Fibroblast of villous mesenchyme (primary cell): Measurements from ENCODE around the gene TMEM45A. TPM values are rescaled to one million over a fixed set of nuclear protein-coding genes. Genes with fewer than 3 reads are reported as not detected.

Experiments used
- DNase-seq: peaks from one replicate; pipeline ENCODE4 v3.0.0-alpha.2; 2010; ENCODE audit warnings: low read depth
- H3K4me3 ChIP-seq: 2 replicates; pipeline ENCODE4 v1.5.1; 2011; ENCODE audit warnings: low read depth, mild to moderate bottlenecking, low read length
- total RNA-seq: library from RNA; depleted of rRNA; stranded (reverse); fragments of >200 nt; gene quantifications from 2 replicates; pipeline ENCODE4 v1.2.3, GENCODE V29; 2012
- TF ChIP-seq, protein P1 (sequence below): IDR thresholded peaks from 2 replicates; pipeline ENCODE4 v1.5.1; 2012; ENCODE audit warnings: low read depth, mild to moderate bottlenecking, low read length; ENCODE audit not compliant: insufficient read depth

The TMEM45A gene
- total RNA-seq, 1 donor: 53.1 TPM

DNA sequence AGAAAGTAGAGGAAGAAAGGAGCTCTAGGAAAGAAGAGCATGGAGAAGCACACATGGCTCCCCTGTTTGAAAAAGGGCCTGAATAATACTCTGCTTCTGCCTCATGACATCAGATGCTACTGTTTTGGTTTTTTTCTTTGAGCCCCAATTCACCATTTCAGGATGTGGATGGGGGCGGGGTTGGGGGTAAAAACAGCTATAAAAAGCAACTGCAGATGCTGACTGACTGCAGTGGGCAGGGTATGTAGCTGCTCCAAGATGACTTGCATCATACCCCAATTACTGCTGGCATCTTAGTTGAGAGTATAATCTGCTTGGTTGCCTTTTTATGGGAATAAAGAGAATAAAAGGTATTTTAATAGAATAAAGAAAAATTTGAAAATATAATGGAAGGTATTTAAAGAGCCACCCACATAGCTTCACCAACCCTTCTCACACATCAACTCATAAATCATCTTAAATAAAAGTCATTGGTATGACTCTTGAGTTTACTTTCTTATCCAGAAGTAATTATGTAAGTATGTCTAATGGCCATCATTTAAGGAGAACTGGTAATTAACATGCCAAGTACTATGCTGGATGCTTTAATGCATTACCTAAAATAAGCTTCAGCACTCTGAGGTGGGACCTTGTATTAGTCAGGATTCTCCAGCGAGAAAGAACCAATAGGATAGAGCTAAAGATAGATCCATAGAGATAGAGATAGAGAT is 36.4 kb upstream of the TMEM45A start:
- no peak for DNase-seq
- TF ChIP-seq, protein P1, sequence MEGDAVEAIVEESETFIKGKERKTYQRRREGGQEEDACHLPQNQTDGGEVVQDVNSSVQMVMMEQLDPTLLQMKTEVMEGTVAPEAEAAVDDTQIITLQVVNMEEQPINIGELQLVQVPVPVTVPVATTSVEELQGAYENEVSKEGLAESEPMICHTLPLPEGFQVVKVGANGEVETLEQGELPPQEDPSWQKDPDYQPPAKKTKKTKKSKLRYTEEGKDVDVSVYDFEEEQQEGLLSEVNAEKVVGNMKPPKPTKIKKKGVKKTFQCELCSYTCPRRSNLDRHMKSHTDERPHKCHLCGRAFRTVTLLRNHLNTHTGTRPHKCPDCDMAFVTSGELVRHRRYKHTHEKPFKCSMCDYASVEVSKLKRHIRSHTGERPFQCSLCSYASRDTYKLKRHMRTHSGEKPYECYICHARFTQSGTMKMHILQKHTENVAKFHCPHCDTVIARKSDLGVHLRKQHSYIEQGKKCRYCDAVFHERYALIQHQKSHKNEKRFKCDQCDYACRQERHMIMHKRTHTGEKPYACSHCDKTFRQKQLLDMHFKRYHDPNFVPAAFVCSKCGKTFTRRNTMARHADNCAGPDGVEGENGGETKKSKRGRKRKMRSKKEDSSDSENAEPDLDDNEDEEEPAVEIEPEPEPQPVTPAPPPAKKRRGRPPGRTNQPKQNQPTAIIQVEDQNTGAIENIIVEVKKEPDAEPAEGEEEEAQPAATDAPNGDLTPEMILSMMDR: no peak
- no peak overlapping the region for H3K4me3 ChIP-seq

DNA sequence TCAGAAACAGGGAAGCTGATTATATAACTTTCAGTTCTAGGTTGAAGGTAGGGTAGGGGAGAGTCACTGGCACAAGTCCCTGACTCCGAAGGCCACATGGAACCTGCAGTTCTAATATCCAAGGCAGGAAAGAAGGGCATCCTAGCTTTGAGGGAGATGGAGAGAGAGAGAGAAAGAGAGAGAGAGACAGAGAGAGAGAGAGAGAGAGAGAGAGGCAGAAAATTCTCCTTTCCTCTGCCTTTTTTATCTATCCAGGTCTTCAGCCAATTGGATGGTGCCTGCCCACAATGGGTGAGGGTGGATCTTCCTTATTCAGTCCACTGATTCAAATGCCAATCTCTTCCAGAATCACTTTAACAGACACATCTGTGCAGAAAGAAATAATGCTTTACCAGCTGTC is 35.7 kb upstream of the TMEM45A start:
- DNase-seq: no peak
- TF ChIP-seq, protein P1: no peak
- no peak overlapping the region for H3K4me3 ChIP-seq

DNA sequence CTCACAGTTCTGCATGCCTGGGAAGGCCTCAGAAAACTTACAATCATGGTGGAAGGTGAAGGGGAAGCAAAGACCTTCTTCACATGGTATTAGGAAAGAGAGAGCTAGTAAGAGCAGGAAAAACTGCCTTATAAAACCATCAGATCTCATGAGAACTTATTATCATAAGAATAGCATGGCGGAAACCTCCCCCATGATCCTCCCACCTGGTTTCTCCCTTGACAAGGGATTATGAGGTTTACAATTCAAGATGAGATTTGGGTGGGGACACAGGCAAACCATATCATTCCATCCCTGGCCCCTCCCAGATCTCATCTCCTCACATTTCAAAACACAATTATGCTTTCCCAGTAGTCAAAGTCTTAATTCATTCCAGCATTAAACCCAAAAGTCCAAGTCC is 34.6 kb upstream of the TMEM45A start:
- no peak overlapping the region for H3K4me3 ChIP-seq
- TF ChIP-seq, protein P1: no peak
- no peak for DNase-seq

DNA sequence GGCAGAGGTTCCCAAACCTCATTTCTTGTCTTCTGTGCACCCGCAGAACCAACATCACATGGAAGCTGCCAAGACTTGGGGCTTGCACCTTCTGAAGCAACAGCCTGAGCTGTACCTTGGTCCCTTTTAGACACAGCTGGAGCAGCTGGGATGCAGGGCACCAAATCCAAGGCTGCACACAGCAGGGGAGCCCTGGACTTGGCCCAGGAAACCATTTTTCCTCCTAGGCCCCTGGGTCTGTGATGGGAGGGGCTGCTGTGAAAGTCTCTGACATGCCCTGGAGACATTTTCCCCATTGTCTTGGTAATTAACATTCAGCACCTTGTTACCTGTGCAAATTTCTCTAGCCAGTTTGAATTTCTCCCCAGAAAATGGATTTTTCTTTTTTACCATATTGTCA is 33.6 kb upstream of the TMEM45A start:
- H3K4me3 ChIP-seq: no peak overlapping the region
- TF ChIP-seq, protein P1: no peak
- DNase-seq: no peak

DNA sequence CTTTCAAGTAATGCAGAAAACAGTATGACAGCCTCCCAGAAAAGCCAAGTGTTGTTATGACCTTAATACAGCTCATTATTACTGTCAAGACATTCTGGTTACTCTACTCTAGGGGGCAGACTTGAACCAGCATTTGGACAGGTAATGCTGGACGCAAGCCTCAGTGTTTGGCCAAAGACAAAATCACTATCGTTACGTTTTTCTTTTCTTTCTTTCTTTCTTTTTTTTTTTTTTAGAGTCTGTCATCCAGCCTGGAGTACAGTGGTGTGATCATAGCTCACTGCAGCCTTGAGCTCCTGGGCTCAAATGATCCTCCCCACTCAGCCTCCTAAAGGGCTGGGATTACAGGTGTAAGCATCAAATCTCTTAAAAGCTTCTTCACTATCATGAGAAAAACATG is 29.4 kb upstream of the TMEM45A start:
- TF ChIP-seq, protein P1: peak; percentile 78
- DNase-seq: peak; percentile 78
- no peak overlapping the region for H3K4me3 ChIP-seq

DNA sequence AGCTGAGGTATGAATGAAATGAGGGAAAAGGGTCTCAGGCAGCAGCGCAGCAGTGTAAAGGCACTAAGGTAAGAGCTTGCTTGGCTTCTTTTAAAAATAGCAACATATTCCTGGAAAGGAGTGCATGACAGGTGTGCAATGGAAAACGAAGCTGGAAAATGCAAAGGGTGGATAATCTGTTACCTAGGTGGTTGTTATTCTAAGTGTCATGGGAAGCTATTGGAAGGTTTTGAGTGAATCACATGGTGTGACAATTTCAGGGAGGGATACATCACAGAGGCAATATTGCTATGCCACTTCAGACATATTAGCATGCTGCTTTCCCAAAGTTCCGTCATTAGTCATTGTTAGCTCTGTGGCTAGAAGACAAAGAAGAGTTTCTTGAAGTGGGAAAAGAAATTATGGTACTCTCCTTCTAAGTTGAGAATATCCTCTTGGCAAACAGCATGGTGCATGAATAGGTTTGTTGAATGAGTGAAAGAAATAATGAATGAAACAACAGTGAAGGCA is 28.7 kb upstream of the TMEM45A start:
- DNase-seq: no peak
- TF ChIP-seq, protein P1: no peak
- H3K4me3 ChIP-seq: no peak overlapping the region
